VCaP (cell line): ENCODE results near the gene LGALS9.

ENCODE experiments used
- H3K27ac ChIP-seq: fragments of 450-650 bp; 2 replicates; pipeline ENCODE4 v1.5.1; 2017
- TF ChIP-seq, protein P1 (sequence below): fragments of 450-650 bp; conservative IDR thresholded peaks from 2 replicates; pipeline ENCODE4 v1.5.1; 2017; ENCODE audit warnings: mild to moderate bottlenecking, moderate library complexity

The LGALS9 gene

DNA sequence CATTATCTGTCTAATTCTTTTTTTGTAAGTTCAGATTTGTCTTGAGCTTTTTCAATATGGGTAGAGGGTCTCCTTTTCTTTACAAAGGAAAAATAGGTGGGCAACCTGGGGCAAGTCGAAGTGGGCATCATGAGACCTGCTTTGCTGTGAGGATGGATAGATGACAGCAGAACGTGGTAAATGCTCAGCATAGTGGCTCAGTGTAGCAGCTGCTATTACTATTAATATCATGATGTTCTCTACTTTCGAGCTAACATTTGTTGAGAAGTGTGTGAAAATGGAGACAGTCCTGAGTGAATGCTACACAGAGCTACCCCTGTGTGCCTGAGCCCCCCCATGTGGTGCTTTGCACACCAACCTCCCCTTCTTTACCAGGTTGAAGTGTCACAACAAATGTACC, 39.0 kb upstream of the LGALS9 start:
- no peak overlapping the region for H3K27ac ChIP-seq
- TF ChIP-seq, protein P1, sequence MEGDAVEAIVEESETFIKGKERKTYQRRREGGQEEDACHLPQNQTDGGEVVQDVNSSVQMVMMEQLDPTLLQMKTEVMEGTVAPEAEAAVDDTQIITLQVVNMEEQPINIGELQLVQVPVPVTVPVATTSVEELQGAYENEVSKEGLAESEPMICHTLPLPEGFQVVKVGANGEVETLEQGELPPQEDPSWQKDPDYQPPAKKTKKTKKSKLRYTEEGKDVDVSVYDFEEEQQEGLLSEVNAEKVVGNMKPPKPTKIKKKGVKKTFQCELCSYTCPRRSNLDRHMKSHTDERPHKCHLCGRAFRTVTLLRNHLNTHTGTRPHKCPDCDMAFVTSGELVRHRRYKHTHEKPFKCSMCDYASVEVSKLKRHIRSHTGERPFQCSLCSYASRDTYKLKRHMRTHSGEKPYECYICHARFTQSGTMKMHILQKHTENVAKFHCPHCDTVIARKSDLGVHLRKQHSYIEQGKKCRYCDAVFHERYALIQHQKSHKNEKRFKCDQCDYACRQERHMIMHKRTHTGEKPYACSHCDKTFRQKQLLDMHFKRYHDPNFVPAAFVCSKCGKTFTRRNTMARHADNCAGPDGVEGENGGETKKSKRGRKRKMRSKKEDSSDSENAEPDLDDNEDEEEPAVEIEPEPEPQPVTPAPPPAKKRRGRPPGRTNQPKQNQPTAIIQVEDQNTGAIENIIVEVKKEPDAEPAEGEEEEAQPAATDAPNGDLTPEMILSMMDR = no peak

DNA sequence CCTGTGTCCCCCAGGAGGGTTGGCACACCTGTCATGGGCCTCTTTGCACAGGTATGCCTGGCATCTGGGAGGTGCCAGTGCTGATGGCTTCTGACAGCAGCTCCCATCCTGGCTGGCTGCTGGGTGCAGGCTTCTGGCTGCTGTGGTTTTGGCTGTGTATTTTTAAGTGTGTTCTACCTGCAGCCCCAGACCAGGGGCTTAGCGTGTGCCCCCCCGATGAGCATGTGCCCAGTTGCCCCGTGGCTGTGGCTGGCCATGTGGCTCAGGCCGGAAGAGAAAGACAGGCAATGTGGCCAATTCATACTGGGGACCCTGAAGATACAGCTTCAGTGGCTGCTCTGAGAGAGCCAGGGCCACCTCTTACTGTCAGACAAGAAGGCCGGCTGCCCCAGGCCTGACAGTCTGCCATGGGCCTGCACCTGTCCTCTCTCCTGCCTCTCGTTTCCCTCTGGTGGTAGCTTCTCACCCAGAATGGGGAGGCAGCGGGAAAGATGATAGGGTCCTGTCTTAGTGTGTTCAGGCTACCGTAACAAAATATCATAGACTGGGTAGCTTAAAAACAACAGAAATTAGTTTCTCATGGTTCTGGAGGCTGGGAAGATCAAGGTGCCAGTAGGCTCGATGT, 37.6 kb upstream of the LGALS9 start:
- H3K27ac ChIP-seq = no peak overlapping the region
- TF ChIP-seq, protein P1 = 0 out of 2 replicates have a peak, but pooled peaks have one; percentile 5

DNA sequence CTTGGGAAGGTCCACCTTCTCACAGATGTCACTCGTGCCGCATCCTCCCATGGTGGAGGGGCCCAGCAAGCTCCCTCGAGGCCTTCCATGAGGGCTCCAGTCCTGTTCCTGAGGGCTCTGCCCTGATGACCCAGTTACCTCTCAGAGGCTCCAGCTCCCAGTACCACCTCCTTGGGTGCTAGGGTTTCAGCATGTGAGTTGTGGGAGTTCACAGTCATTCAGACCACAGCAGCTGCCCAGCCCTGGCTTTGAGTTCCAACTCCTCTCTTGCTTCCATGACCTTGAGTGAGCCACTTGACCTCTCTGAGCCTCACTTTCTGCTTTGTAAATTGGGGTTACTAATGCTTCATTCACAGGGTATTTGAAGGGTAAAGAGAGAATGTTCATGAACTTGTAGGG, 37.1 kb upstream of the LGALS9 start:
- no peak overlapping the region for H3K27ac ChIP-seq
- TF ChIP-seq, protein P1 = 0 out of 2 replicates have a peak, but pooled peaks have one; percentile 1

DNA sequence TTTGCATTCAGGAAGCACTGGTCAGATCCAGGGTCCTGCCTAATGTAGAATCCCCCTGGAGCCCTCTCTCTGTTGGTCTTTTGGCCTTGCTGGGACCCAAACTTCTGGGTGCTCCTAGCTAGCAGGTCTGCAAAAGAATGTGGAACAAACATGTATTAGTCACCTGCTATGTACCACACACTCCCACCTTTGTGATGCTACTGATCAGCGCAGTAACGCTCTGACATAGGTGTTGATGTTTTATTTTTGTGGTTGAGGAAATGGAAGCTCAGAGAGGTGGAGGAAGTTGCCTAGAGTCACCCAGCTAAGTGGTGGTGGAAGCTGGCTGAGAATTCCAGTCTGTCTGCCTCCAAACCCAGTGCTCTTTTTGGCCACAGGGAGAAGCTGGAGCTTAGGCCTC, 35.8 kb upstream of the LGALS9 start:
- TF ChIP-seq, protein P1 = no peak
- no peak overlapping the region for H3K27ac ChIP-seq

DNA sequence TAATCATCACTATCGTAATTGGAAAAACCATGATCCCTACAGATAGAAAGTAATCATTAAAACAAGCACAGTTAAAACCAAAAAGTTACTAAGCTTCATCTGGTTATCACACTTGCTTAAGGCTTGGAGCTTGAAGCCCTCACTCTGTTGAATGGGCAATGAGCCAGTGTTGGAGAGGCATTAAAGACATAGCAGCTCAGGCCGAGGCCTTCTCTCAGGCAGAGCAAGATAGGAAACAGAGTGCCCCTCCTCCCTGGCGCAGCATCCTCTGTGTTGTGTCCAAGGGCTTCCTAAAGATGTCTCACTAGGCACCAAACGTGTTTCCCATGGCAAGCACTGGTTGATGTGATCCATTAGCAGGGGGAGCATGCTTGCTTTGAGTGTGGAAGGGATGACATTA, 34.9 kb upstream of the LGALS9 start:
- no peak overlapping the region for H3K27ac ChIP-seq
- TF ChIP-seq, protein P1 = no peak

DNA sequence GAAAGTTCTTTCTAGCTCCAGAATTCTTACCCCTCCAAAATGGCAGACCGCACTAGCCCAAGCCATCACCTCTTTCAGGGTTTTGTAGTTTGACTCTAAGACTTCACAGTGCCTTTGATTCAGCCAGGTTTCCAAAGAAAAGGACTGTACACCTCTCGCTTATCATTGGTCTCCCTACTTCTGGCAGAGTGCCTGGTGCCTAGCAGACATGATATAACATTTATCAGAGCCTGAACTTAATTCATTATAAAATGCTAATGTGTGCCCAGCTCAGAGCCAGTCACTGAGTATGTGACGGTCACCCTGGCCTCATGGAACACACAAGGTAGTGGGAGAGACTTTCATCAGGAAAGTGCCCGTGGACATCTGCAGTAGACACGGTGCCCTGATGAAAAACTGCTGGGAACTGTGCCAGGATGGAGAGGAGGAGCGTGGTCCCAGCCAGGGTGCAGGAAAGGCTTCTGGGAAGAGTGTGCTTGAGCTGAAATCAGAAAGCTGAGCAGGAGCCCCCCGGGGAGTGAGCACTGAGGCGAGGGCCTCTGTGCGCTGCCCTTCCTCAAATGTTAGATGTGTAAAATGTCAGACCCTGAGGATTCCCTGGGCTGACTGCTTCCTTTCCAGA, 34.3 kb upstream of the LGALS9 start:
- no peak overlapping the region for H3K27ac ChIP-seq
- TF ChIP-seq, protein P1 = no peak

DNA sequence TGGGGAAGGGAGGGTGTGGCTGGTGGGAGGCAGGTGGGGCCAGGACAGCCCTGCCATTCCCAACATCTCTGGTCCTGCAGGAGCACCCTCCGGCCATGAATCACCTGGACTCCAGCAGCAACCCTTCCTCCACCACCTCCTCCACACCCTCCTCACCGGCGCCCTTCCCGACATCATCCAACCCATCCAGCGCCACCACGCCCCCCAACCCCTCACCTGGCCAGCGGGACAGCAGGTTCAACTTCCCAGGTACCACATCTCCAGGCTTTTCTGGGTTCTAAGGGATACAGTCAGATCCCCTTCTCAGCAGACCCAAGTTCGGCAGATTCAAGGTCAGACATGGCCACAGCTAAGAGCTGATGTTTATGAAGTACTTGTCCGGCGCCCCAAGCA, 33.8 kb upstream of the LGALS9 start:
- TF ChIP-seq, protein P1 = no peak
- no peak overlapping the region for H3K27ac ChIP-seq
